Inflammatory macrophage (primary cell): ENCODE measurements around the gene ABCD2.
"Not testable (repeated sequence)": the region's sequence is repeated elsewhere in the genome, so short reads cannot be mapped to it uniquely, and the experiment has no call there.

Source experiments
- DNase-seq, 2 donors: peaks; one replicate each; pipeline ENCODE4 v3.0.0-alpha.2; 2020 to 2022

Gene ABCD2

DNA sequence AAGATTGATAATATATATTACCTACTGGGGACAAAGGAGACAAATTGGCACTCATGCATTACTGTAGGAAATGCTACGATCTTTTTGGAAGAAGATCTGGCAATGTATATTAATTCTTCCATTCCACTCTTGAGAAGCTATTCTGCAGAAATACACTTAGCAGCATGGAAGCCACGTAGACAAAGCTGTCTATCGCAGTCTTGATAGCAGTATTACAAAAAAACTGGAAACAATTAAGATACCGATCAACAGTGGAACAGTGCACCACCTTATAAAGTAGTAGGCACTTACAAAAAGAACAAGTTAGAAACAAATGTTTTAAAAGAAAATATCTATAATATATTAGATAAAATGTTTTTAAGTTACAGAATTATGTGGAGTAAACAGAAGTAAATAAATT lies 87.2 kb downstream of the ABCD2 start:
- no peak for DNase-seq

DNA sequence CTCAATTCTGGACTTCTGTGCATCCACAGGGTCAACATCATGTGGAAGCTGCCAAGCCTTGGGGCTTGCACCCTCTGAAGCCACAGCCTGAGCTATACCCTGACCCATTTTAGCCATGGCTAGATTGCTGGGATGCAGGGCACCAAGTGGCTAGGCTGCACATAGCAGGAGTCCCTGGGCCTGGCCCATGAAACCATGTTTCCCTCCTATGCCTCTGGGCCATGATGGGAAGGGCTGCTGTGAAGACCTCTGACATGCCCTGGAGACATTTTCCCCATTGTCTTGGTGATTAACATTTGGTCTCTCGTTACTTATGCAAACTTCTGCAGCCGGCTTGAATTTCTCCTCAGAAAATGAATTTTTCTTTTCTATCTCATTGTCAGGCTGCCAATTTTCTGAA lies 92.6 kb downstream of the ABCD2 start:
- no peak for DNase-seq

DNA sequence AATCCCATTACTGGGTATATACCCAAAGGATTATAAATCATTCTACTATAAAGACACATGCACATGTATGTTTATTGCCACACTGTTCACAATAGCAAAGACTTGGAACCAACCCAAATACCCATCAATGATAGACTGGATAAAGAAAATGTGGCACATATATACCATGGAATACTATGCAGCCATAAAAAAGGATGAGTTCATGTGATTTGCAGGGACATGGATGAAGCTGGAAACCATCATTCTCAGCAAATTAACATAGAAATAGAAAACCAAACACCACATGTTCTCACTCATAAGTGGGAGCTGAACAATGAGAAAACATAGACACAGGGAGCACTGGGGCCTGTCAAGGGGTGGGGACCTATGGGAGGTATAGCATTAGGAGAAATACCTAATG lies 97.4 kb downstream of the ABCD2 start:
- DNase-seq = not testable (repeated sequence)

DNA sequence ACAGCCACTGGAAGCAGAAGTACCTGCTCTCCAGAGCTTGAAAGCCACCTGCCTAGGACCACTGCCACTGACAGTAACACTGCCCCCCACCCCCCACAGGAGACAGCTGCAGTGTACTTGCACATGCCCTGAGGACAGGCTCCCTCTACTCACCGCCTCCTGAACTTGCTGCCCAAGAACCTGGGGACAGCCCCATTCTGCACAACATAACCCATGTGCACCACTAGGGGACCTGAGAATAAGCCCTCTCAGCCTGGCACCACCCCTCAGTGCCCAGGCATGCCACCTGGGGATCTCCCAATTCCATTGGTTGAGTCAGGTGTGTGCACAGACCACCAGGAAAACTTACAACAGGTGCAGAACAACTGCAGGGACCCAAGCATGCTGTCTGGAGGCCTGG lies 109.6 kb downstream of the ABCD2 start:
- no peak for DNase-seq

DNA sequence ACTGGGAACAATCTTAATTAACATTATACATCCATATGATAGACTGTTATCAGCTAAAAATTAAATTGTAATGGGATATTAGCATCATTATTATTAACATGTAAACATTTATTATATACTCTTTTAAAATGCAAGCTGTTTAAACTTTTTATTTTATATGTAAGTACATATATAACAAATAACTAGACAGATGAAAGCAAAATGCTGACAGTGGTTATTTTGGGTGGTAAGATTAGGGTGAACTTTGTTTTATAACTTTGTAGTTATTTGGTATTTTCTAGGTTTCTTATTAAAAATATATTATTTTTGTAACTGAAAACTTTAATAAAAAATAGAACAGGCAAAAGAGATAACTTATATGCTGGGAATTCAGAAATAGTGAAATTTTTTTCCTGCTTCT lies 114.0 kb downstream of the ABCD2 start:
- DNase-seq = no peak

DNA sequence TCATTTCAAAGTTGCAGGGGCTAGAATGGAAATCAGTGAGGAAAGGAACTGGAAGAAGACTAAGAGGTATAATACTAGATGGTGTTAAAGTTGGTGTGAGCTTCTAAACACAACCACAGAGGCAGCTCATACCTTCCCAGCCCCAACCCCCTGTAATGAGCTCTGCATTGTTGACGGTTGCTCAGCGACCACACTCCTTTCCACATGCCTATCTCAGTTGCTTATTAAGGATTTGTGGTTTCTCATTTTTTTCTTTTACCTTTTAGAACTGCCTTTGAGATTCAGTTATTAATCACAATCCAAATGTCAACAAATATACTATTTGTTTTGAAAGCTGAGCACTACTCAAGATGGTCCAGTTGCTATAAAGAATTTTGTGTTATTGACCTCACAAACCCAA lies 114.6 kb downstream of the ABCD2 start:
- no peak for DNase-seq

DNA sequence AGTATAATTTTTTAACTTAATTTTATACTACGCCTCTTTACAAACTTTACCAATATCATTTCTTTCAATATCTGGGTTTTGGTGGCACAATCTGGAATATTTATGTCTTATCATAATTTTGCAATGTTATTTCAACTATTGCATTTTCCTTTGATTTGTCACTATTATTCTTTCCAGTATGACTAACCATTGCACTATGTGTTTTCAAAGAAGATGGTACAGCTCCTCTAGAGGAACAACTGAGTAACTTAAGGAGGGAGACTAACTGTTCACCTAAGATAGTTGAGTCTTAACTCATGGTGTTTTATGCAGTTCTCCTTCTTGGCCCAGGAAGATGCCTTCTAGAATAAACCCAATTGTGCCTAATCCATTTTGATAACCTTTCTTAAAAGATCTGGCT lies 116.2 kb downstream of the ABCD2 start:
- no peak for DNase-seq

DNA sequence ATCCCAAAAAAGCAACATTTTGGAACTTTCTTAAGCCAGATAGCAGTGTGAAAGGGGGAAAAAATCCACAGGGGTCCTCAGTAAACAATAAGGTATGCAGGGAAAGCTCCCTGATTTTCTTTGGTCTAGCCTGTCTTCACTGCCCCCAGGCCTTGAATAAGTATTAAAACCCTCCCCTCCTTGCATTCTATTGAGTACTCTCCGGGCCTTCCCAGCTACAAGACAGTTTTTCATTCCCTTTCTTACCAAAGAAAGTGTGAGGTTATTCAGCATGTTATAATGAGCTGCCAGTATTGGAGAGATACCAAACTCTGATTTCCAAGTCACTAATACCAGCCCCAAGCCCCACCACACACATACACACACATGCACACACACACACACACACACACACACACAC lies 116.9 kb downstream of the ABCD2 start:
- no peak for DNase-seq
